ENCODE measurements around the gene LRRC8C. TPM values are rescaled to one million over a fixed set of nuclear protein-coding genes. Genes with fewer than 3 reads are reported as not detected.
"Not testable (repeated sequence)": the region's sequence is repeated elsewhere in the genome, so short reads cannot be mapped to it uniquely, and the experiment has no call there.

Gene LRRC8C
- total RNA-seq, 1 donor from 2014 or later, result 20.1 TPM

DNA sequence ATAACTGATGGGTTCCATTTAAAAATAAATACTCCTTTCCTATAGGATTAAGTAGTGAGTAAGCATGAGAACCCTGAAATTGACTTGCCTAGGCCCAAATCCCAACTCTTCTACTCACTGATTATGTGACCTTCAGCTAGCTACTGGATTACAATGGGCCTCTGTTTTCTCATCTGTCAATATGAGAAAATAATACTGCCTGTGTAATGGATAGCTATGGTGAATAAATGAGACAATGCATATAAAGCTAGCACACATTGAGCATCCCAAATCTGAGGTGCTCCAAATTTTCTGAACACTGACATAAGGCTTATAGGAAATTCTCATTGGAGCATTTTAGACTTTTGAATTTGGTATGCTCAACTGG, 5.3 kb upstream of the LRRC8C start:
- TF ChIP-seq CTCF (IDR thresholded peaks at IDR 0.05; ENCODE audit: unreplicated experiment), result no peak
- H3K36me3 Mint-ChIP-seq (ENCODE audit: low read depth, unreplicated experiment), result peaks cover 5% of the 10 kb centered on the region
- peaks cover 4% of the 10 kb centered on the region for H3K27me3 Mint-ChIP-seq (ENCODE audit: unreplicated experiment)
- peaks cover 9% of the 10 kb centered on the region for H3K4me1 Mint-ChIP-seq (ENCODE audit: unreplicated experiment)
- no peak overlapping the region for H3K27ac Mint-ChIP-seq (ENCODE audit: unreplicated experiment)
- no peak for DNase-seq (ENCODE audit: low spot score)
- no peak overlapping the region for H3K4me3 Mint-ChIP-seq (ENCODE audit: unreplicated experiment)
- no peaks in the 10 kb centered on the region for H3K9me3 Mint-ChIP-seq (ENCODE audit: unreplicated experiment)

DNA sequence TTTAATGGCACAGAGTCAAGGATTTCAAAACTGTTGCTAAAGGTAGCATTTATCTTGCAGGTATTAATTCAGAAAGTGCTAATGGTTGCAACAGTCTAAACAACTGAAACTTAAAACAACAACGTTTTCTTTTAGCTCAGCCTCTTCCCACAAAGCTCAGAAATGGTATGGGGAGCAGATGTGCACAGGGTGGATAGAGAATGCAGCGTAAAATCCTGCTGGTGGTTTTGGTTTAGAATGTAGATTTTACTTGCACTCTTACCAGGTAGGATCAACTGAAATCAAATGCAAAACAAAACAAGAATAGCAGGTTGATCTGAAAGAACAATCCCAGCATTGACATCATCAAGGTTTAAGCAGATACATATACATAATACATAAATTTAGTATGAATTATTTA, 3.8 kb upstream of the LRRC8C start:
- peaks cover 4% of the 10 kb centered on the region for H3K27me3 Mint-ChIP-seq (ENCODE audit: unreplicated experiment)
- H3K4me3 Mint-ChIP-seq (ENCODE audit: unreplicated experiment), result no peak overlapping the region
- no peaks in the 10 kb centered on the region for H3K9me3 Mint-ChIP-seq (ENCODE audit: unreplicated experiment)
- DNase-seq (ENCODE audit: low spot score), result no peak
- H3K4me1 Mint-ChIP-seq (ENCODE audit: unreplicated experiment), result peaks cover 12% of the 10 kb centered on the region
- peaks cover 5% of the 10 kb centered on the region for H3K36me3 Mint-ChIP-seq (ENCODE audit: low read depth, unreplicated experiment)
- no peak for TF ChIP-seq CTCF (IDR thresholded peaks at IDR 0.05; ENCODE audit: unreplicated experiment)
- no peak overlapping the region for H3K27ac Mint-ChIP-seq (ENCODE audit: unreplicated experiment)

- not testable (repeated sequence) for H3K4me3 Mint-ChIP-seq (ENCODE audit: unreplicated experiment); H3K36me3 Mint-ChIP-seq (ENCODE audit: low read depth, unreplicated experiment); H3K27ac Mint-ChIP-seq (ENCODE audit: unreplicated experiment); DNase-seq (ENCODE audit: low spot score); H3K27me3 Mint-ChIP-seq (ENCODE audit: unreplicated experiment); H3K9me3 Mint-ChIP-seq (ENCODE audit: unreplicated experiment)
- peaks cover 15% of the 10 kb centered on the region for H3K4me1 Mint-ChIP-seq (ENCODE audit: unreplicated experiment)
Measured at GRCh38 chr1:89629600-89629999, 3.3 kb upstream of the LRRC8C start.

- Mint-ChIP-seq H3K9me3 (ENCODE audit: unreplicated experiment) (no peaks in the 10 kb centered on the region), H3K4me3 (ENCODE audit: unreplicated experiment) (no peak overlapping the region), H3K27me3 (ENCODE audit: unreplicated experiment) (peaks cover 6% of the 10 kb centered on the region), H3K4me1 (ENCODE audit: unreplicated experiment) (peaks cover 17% of the 10 kb centered on the region), H3K27ac (ENCODE audit: unreplicated experiment) (no peak overlapping the region), H3K36me3 (ENCODE audit: low read depth, unreplicated experiment) (peaks cover 5% of the 10 kb centered on the region)
- DNase-seq (ENCODE audit: low spot score), result no peak
- no peak for TF ChIP-seq CTCF (IDR thresholded peaks at IDR 0.05; ENCODE audit: unreplicated experiment)
Measured at GRCh38 chr1:89630048-89630447, 2.9 kb upstream of the LRRC8C start.

- TF ChIP-seq CTCF (IDR thresholded peaks at IDR 0.05; ENCODE audit: unreplicated experiment), result no peak
- Mint-ChIP-seq H3K4me1 (ENCODE audit: unreplicated experiment) (peaks cover 17% of the 10 kb centered on the region), H3K27ac (ENCODE audit: unreplicated experiment) (peak overlapping the region; percentile 54), H3K9me3 (ENCODE audit: unreplicated experiment) (no peaks in the 10 kb centered on the region), H3K4me3 (ENCODE audit: unreplicated experiment) (peak overlapping the region; percentile 94), H3K36me3 (ENCODE audit: low read depth, unreplicated experiment) (peaks cover 5% of the 10 kb centered on the region), H3K27me3 (ENCODE audit: unreplicated experiment) (peaks cover 6% of the 10 kb centered on the region)
- DNase-seq (ENCODE audit: low spot score), result peak; percentile 11
Measured at GRCh38 chr1:89631816-89632656, 884 bp upstream of the LRRC8C start.

Measured in endothelial cell (in vitro differentiated cells).